Neural progenitor cell (in vitro differentiated cells): ENCODE measurements around the gene STAT5B.

Experiments
- CTCF ChIP-seq: fragments of 200-600 bp; sonication (generic); IDR thresholded peaks from 2 replicates; pipeline ENCODE4 v1.5.1; 2017; ENCODE audit warnings: antibody characterized with exemption, mild to moderate bottlenecking
- EZH2 ChIP-seq: fragments of 200-600 bp; sonication (generic); IDR thresholded peaks from 2 replicates; pipeline ENCODE4 v1.6.1; 2017; ENCODE audit warnings: antibody characterized with exemption, mild to moderate bottlenecking, moderate library complexity
- EZH2phosphoT487 ChIP-seq: fragments of 200-600 bp; sonication (generic); IDR thresholded peaks from 2 replicates; pipeline ENCODE4 v1.6.1; 2017; ENCODE audit warnings: antibody characterized with exemption

DNA sequence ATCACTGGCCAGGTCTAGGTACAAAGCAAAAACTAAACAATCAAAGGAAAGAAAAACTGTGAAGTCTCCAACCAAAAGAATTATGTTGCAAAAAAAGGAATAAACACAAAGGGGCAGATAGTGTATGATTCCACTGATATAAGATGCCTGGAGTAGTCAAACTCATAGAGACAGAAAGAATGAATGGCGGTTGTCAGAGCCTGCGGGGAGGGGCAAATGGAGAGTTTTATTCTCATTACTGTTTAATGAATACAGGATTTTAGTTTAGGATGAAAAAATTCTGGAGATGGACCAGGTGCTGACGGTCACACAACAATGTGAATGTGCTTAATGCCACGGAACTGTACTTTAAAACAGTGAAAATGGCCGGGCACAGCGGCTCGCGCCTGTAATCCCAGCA, 20.7 kb downstream of the STAT5B start:
- TF ChIP-seq CTCF: no peak
- no peak for TF ChIP-seq EZH2
- TF ChIP-seq EZH2phosphoT487: no peak
